ENCODE measurements around the gene ATG5.
"Not testable (repeated sequence)": the region's sequence is repeated elsewhere in the genome, so short reads cannot be mapped to it uniquely, and the experiment has no call there.

Gene ATG5

DNA sequence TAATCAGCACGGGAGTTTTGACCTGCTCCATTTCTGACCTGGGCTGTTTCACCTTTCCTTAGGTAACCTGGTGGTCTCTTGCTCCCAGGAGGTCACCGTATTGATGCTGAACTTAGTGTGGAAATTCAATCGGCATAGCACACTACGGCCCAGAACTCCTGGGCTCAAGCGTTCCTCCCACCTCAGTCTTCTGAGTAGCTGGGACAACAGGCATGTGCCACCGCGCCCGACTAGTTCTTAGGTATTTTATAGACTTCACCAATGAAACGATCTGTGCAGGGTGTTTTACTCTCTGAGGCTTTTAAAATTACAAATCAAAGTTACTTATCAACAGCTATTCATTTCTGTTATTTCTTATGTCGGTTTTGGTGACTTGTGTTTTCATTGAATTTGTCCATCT lies 42.1 kb downstream of the ATG5 start:
- no peaks in the 10 kb centered on the region for H3K4me1 ChIP-seq (ENCODE audit: control insufficient read depth, insufficient read depth, low read length, poor library complexity, severe bottlenecking)
- H3K36me3 ChIP-seq (ENCODE audit: control insufficient read depth, insufficient read depth, low read length): peaks cover 7% of the 10 kb centered on the region
- no peaks in the 10 kb centered on the region for H3K9me3 ChIP-seq (ENCODE audit: control insufficient read depth, low read length)
- no peak for DNase-seq
- no peak overlapping the region for H3K4me3 ChIP-seq (ENCODE audit: insufficient read depth, low read depth, low read length, poor library complexity, severe bottlenecking)
- no peaks in the 10 kb centered on the region for H3K27me3 ChIP-seq (replicated peaks; ENCODE audit: control insufficient read depth, insufficient read depth, low read length, poor library complexity, severe bottlenecking)
- H3K27ac ChIP-seq (ENCODE audit: insufficient read depth, low read length, poor library complexity, severe bottlenecking): no peak overlapping the region

DNA sequence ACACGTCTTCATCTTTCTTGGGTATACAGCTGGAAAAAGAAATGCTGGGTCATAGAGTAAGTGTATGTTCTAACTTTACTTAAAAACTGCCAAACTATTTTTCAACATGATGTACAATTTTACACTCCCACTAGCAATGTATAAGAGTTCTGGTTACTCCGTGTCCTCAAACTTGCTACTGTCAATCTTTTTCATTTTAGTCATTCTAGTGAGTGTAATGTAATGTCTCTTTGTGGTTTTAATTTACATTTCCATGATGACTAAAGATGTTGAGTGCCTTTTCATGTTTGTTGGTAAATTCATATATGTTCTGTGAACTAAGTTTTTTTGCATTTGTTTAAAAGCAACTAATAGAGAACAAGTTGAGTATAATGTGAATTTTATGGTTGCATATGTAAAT lies 43.9 kb downstream of the ATG5 start:
- H3K9me3 ChIP-seq (ENCODE audit: control insufficient read depth, low read length): no peaks in the 10 kb centered on the region
- no peak for DNase-seq
- H3K27ac ChIP-seq (ENCODE audit: insufficient read depth, low read length, poor library complexity, severe bottlenecking): no peak overlapping the region
- H3K27me3 ChIP-seq (replicated peaks; ENCODE audit: control insufficient read depth, insufficient read depth, low read length, poor library complexity, severe bottlenecking): no peaks in the 10 kb centered on the region
- H3K36me3 ChIP-seq (ENCODE audit: control insufficient read depth, insufficient read depth, low read length): peaks cover 7% of the 10 kb centered on the region
- no peak overlapping the region for H3K4me3 ChIP-seq (ENCODE audit: insufficient read depth, low read depth, low read length, poor library complexity, severe bottlenecking)
- no peaks in the 10 kb centered on the region for H3K4me1 ChIP-seq (ENCODE audit: control insufficient read depth, insufficient read depth, low read length, poor library complexity, severe bottlenecking)

DNA sequence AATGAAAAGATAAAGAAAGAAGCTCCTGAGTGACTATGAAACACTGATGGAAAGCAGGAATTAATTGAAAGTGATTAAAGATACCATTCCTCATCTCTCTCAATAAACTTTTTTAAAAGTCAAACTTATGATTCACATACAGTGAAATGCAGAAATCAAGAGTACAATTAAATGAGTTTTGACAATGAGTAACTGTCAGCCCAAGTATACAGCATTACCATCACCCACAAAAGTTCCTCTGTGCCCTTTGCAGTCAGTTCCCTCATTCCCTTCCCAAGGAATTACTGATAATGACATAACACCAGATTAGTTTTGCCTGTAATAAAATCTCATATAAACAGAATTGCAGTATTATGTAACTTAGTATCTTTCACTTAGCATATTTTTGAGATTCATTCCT lies 44.5 kb downstream of the ATG5 start:
- H3K27me3 ChIP-seq (replicated peaks; ENCODE audit: control insufficient read depth, insufficient read depth, low read length, poor library complexity, severe bottlenecking): no peaks in the 10 kb centered on the region
- DNase-seq: no peak
- H3K4me1 ChIP-seq (ENCODE audit: control insufficient read depth, insufficient read depth, low read length, poor library complexity, severe bottlenecking): no peaks in the 10 kb centered on the region
- H3K36me3 ChIP-seq (ENCODE audit: control insufficient read depth, insufficient read depth, low read length): peaks cover 7% of the 10 kb centered on the region
- H3K9me3 ChIP-seq (ENCODE audit: control insufficient read depth, low read length): no peaks in the 10 kb centered on the region
- H3K27ac ChIP-seq (ENCODE audit: insufficient read depth, low read length, poor library complexity, severe bottlenecking): no peak overlapping the region
- H3K4me3 ChIP-seq (ENCODE audit: insufficient read depth, low read depth, low read length, poor library complexity, severe bottlenecking): no peak overlapping the region

DNA sequence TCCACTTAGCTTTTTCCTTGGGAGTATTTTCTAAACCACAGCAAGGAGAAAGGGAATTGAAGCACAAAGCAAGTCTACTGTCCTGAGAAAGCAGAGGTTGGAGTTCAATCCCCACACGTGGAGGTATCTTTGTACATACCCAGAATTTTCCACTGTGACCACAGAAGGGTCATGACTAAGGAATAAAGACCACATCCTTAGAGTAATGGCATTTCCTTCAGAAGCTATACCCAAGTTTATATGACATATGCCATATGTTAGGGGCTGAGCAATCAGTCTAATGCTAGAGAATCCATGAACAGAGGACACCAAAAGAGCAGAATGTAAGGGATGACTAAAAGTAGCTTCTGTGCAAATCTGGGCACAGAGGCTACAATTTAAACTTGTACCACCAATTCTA lies 46.4 kb downstream of the ATG5 start:
- Histone ChIP-seq H3K4me3 (ENCODE audit: insufficient read depth, low read depth, low read length, poor library complexity, severe bottlenecking) (no peak overlapping the region), H3K9me3 (ENCODE audit: control insufficient read depth, low read length) (no peaks in the 10 kb centered on the region), H3K27ac (ENCODE audit: insufficient read depth, low read length, poor library complexity, severe bottlenecking) (no peak overlapping the region), H3K36me3 (ENCODE audit: control insufficient read depth, insufficient read depth, low read length) (peaks cover 7% of the 10 kb centered on the region), H3K27me3 (replicated peaks; ENCODE audit: control insufficient read depth, insufficient read depth, low read length, poor library complexity, severe bottlenecking) (no peaks in the 10 kb centered on the region), H3K4me1 (ENCODE audit: control insufficient read depth, insufficient read depth, low read length, poor library complexity, severe bottlenecking) (no peaks in the 10 kb centered on the region)
- no peak for DNase-seq

DNA sequence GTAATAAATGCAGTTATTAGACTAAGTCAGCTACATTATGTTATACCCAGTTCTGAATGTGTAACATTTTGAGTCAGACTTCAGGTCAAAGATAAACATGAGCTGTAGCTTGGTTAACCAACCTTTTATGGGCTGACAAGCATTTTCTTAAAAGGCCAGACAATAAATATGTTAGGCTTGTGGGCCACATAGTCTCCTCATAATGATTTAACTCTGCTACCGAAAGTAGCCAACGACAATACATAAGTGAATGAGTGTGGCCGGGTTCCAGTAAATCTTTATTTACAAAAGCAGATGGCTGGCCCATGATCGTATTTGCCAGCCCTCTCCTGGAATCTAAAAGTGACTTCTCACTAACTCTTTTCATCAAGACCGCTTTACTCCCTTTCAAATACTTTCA lies 49.9 kb downstream of the ATG5 start:
- DNase-seq: no peak
- Histone ChIP-seq H3K36me3 (ENCODE audit: control insufficient read depth, insufficient read depth, low read length) (peaks cover 7% of the 10 kb centered on the region), H3K27me3 (replicated peaks; ENCODE audit: control insufficient read depth, insufficient read depth, low read length, poor library complexity, severe bottlenecking) (no peaks in the 10 kb centered on the region), H3K27ac (ENCODE audit: insufficient read depth, low read length, poor library complexity, severe bottlenecking) (no peak overlapping the region), H3K4me1 (ENCODE audit: control insufficient read depth, insufficient read depth, low read length, poor library complexity, severe bottlenecking) (no peaks in the 10 kb centered on the region), H3K4me3 (ENCODE audit: insufficient read depth, low read depth, low read length, poor library complexity, severe bottlenecking) (no peak overlapping the region), H3K9me3 (ENCODE audit: control insufficient read depth, low read length) (no peaks in the 10 kb centered on the region)

DNA sequence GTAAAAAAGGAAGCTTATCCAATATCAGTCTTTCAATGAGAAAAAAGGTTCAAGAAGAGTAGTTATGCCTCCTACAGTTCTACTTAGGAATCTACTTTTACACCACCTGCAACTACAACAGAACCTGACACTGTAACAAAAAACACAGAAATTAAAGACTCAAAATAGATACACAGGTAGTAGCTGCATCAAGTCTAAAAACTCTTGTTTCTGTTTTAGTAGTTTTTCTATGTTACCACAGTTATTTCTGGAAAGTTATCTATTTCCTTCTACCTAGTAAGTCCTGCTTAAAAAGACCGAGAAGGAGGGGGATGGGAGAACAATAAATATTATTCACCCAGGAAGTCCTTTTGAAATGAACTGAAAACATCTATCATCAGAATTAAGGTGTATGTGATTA lies 52.5 kb downstream of the ATG5 start:
- Histone ChIP-seq H3K4me1 (ENCODE audit: control insufficient read depth, insufficient read depth, low read length, poor library complexity, severe bottlenecking) (no peaks in the 10 kb centered on the region), H3K4me3 (ENCODE audit: insufficient read depth, low read depth, low read length, poor library complexity, severe bottlenecking) (no peak overlapping the region), H3K36me3 (ENCODE audit: control insufficient read depth, insufficient read depth, low read length) (no peaks in the 10 kb centered on the region), H3K27me3 (replicated peaks; ENCODE audit: control insufficient read depth, insufficient read depth, low read length, poor library complexity, severe bottlenecking) (no peaks in the 10 kb centered on the region), H3K27ac (ENCODE audit: insufficient read depth, low read length, poor library complexity, severe bottlenecking) (no peak overlapping the region), H3K9me3 (ENCODE audit: control insufficient read depth, low read length) (no peaks in the 10 kb centered on the region)
- DNase-seq: no peak

DNA sequence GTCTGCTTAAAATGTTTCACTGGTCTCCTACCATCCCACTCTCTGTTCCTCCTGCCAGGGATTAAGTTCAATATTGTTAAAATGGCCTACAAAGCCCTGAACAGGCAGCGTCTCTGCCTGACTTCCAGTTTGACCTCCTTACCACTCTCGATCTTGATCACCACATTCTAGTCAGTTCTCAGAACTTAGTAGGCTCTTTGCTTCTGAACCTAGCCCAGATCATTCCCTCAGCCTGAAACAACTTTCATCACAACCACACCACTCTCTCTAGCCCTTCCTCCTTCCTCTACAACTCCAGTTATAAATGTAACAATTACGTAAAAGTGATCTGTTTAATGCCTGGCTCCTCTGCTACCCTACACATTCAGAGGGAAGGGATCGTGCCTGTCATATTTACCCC lies 53.3 kb downstream of the ATG5 start:
- Histone ChIP-seq H3K4me3 (ENCODE audit: insufficient read depth, low read depth, low read length, poor library complexity, severe bottlenecking) (no peak overlapping the region), H3K36me3 (ENCODE audit: control insufficient read depth, insufficient read depth, low read length) (no peaks in the 10 kb centered on the region), H3K27ac (ENCODE audit: insufficient read depth, low read length, poor library complexity, severe bottlenecking) (no peak overlapping the region), H3K27me3 (replicated peaks; ENCODE audit: control insufficient read depth, insufficient read depth, low read length, poor library complexity, severe bottlenecking) (no peaks in the 10 kb centered on the region), H3K9me3 (ENCODE audit: control insufficient read depth, low read length) (no peaks in the 10 kb centered on the region), H3K4me1 (ENCODE audit: control insufficient read depth, insufficient read depth, low read length, poor library complexity, severe bottlenecking) (no peaks in the 10 kb centered on the region)
- no peak for DNase-seq

DNA sequence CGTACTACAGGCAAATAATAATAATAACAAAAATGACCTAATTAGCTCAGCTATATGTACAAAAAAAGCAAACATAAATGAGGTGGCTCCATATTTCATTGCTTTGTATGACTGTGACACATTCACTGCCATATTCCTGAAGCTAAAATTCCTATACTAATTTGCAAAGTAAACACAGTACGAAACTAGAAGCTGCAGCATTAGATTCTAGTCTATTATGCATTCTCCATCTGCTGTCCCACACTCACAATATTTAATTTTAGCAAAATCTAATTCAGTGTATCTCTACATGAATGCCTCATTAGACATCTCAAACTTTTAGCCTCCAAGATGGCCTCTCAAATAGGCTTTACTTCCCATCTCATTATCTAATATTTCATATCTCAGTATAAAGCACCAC lies 55.1 kb downstream of the ATG5 start:
- Histone ChIP-seq H3K9me3 (ENCODE audit: control insufficient read depth, low read length) (no peaks in the 10 kb centered on the region), H3K4me1 (ENCODE audit: control insufficient read depth, insufficient read depth, low read length, poor library complexity, severe bottlenecking) (no peaks in the 10 kb centered on the region), H3K36me3 (ENCODE audit: control insufficient read depth, insufficient read depth, low read length) (no peaks in the 10 kb centered on the region), H3K4me3 (ENCODE audit: insufficient read depth, low read depth, low read length, poor library complexity, severe bottlenecking) (no peak overlapping the region), H3K27ac (ENCODE audit: insufficient read depth, low read length, poor library complexity, severe bottlenecking) (no peak overlapping the region), H3K27me3 (replicated peaks; ENCODE audit: control insufficient read depth, insufficient read depth, low read length, poor library complexity, severe bottlenecking) (no peaks in the 10 kb centered on the region)
- DNase-seq: no peak

DNA sequence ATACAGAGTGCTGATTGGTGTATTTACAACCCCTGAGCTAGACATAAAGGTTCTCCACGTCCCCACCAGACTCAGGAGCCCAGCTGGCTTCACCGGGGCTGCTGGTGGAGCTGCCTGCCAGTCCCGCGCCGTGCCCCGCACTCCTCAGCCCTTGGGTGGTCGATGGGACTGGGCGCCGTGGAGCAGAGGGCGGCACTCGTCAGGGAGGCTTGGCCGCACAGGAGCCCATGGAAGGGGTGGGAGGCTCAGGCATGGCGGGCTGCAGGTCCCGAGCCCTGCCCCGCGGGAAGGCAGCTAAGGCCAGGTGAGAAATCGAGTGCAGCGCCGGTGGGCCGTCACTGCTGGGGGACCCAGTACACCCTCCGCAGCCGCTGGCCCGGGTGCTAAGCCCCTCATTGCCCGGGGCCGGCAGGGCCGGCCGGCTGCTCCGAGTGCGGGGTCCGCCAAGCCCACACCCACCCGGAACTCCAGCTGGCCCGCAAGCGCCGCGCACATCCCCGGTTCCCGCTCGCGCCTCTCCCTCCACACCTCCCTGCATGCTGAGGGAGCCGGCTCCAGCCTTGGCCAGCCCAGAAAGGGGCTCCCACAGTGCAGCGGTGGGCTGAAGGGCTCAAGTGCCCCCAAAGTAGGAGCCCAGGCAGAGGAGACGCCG lies 56.2 kb downstream of the ATG5 start:
- not testable (repeated sequence) for DNase-seq; H3K4me1 ChIP-seq (ENCODE audit: control insufficient read depth, insufficient read depth, low read length, poor library complexity, severe bottlenecking); H3K36me3 ChIP-seq (ENCODE audit: control insufficient read depth, insufficient read depth, low read length); H3K27me3 ChIP-seq (replicated peaks; ENCODE audit: control insufficient read depth, insufficient read depth, low read length, poor library complexity, severe bottlenecking); H3K9me3 ChIP-seq (ENCODE audit: control insufficient read depth, low read length); H3K4me3 ChIP-seq (ENCODE audit: insufficient read depth, low read depth, low read length, poor library complexity, severe bottlenecking); H3K27ac ChIP-seq (ENCODE audit: insufficient read depth, low read length, poor library complexity, severe bottlenecking)

DNA sequence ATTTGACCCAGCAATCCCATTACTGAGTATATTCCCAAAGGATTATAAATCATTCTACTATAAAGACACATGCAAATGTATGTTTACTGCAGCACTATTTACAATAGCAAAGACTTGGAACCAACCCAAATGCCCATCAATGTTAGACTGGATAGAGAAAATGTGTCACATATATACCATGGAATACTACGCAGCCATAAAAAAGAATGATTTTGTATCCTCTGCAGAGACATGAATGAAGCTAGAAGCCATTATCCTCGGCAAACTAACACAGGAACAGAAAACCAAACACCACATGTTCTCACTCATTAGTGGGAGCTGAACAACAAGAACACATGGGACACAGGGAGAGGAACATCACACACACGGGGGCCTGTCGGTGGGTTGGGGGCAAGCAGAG lies 57.1 kb downstream of the ATG5 start:
- H3K27ac ChIP-seq (ENCODE audit: insufficient read depth, low read length, poor library complexity, severe bottlenecking); H3K4me3 ChIP-seq (ENCODE audit: insufficient read depth, low read depth, low read length, poor library complexity, severe bottlenecking); H3K9me3 ChIP-seq (ENCODE audit: control insufficient read depth, low read length); H3K36me3 ChIP-seq (ENCODE audit: control insufficient read depth, insufficient read depth, low read length); H3K27me3 ChIP-seq (replicated peaks; ENCODE audit: control insufficient read depth, insufficient read depth, low read length, poor library complexity, severe bottlenecking); DNase-seq; H3K4me1 ChIP-seq (ENCODE audit: control insufficient read depth, insufficient read depth, low read length, poor library complexity, severe bottlenecking): not testable (repeated sequence)

DNA sequence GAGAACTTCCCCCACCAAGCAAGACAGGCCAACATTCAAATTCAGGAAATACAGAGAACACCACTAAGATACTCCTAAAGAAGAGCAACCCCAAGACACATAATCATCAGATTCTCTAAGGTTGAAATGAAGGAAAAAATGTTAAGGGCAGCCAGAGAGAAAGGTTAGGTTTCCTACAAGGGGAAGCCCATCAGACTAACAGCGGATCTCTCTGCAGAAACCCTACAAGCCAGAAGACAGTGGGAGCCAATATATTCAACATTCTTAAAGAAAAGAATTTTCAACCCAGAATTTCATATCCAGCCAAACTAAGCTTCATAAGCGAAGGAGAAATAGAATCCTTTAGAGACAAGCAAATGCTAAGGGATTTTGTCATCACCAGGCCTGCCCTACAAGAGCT lies 61.1 kb downstream of the ATG5 start:
- not testable (repeated sequence) for H3K9me3 ChIP-seq (ENCODE audit: control insufficient read depth, low read length); H3K27ac ChIP-seq (ENCODE audit: insufficient read depth, low read length, poor library complexity, severe bottlenecking); H3K27me3 ChIP-seq (replicated peaks; ENCODE audit: control insufficient read depth, insufficient read depth, low read length, poor library complexity, severe bottlenecking); H3K4me3 ChIP-seq (ENCODE audit: insufficient read depth, low read depth, low read length, poor library complexity, severe bottlenecking); H3K36me3 ChIP-seq (ENCODE audit: control insufficient read depth, insufficient read depth, low read length); DNase-seq; H3K4me1 ChIP-seq (ENCODE audit: control insufficient read depth, insufficient read depth, low read length, poor library complexity, severe bottlenecking)
